SU-DHL-6 (cell line): Measurements from ENCODE around the gene DCUN1D2.

ENCODE experiments used
- H2AFZ ChIP-seq: fragments of 200-600 bp; sonication (generic); 2 replicates; pipeline ENCODE4 v1.6.1; 2014; ENCODE audit warnings: low read depth, mild to moderate bottlenecking, moderate library complexity, mixed read lengths, antibody characterized with exemption, low read length; ENCODE audit not compliant: severe bottlenecking
- H3F3A ChIP-seq: fragments of 200-600 bp; shearing (Covaris generic); 2 replicates; pipeline ENCODE4 v1.6.0; 2016; ENCODE audit warnings: antibody characterized with exemption, mild to moderate bottlenecking; ENCODE audit not compliant: insufficient read depth
- H3K27ac ChIP-seq: fragments of 200-600 bp; sonication (generic); 2 replicates; pipeline ENCODE4 v1.5.1; 2016; ENCODE audit warnings: low read depth, mild to moderate bottlenecking, low read length, moderate library complexity, mixed read lengths
- H3K27me3 ChIP-seq: fragments of 200-600 bp; sonication (generic), shearing (Covaris generic); 2 replicates; pipeline ENCODE4 v1.6.0; 2014; ENCODE audit warnings: mild to moderate bottlenecking, low read length
- H3K36me3 ChIP-seq: fragments of 200-600 bp; sonication (generic); 2 replicates; pipeline ENCODE4 v1.6.1; 2014; ENCODE audit warnings: mild to moderate bottlenecking, low read length, mixed read lengths
- H3K4me2 ChIP-seq: fragments of 300-600, 200-600 bp; shearing (Covaris generic), sonication (generic); 2 replicates; pipeline ENCODE4 v1.6.0; 2014; ENCODE audit warnings: low read length, low read depth, mild to moderate bottlenecking; ENCODE audit not compliant: poor library complexity, severe bottlenecking
- H3K4me3 ChIP-seq: fragments of 200-600 bp; sonication (generic); 2 replicates; pipeline ENCODE4 v1.5.1; 2014; ENCODE audit warnings: antibody characterized with exemption, low read length, mild to moderate bottlenecking, mixed read lengths; ENCODE audit not compliant: insufficient read depth, poor library complexity, severe bottlenecking
- H3K79me2 ChIP-seq: fragments of 200-600 bp; sonication (generic); 2 replicates; pipeline ENCODE4 v1.6.1; 2014; ENCODE audit warnings: mild to moderate bottlenecking, low read length, moderate library complexity; ENCODE audit not compliant: insufficient read depth
- H3K9ac ChIP-seq: fragments of 200-600 bp; sonication (generic); 2 replicates; pipeline ENCODE4 v1.7.0; 2014; ENCODE audit warnings: mild to moderate bottlenecking, low read length
- H3K9me2 ChIP-seq: fragments of 200-600 bp; sonication (generic); replicated peaks from 2 replicates; pipeline ENCODE4 v1.6.1; 2014; ENCODE audit warnings: low read length; ENCODE audit not compliant: insufficient read depth
- H3K9me3 ChIP-seq: fragments of 200-600 bp; sonication (generic); 2 replicates; pipeline ENCODE4 v1.6.1; 2014; ENCODE audit warnings: low read length, mixed read lengths; ENCODE audit not compliant: insufficient read depth
- H4K20me1 ChIP-seq: fragments of 200-600 bp; sonication (generic); 2 replicates; pipeline ENCODE4 v1.6.1; 2014; ENCODE audit warnings: low read depth, mild to moderate bottlenecking, antibody characterized with exemption, low read length, moderate library complexity, mixed read lengths
- CTCF ChIP-seq: fragments of 200-600 bp; sonication (generic); IDR thresholded peaks from one replicate; pipeline ENCODE4 v1.5.1; 2017; ENCODE audit warnings: antibody characterized with exemption, mild to moderate bottlenecking, low read length, moderate library complexity; ENCODE audit not compliant: insufficient read depth, poor library complexity, severe bottlenecking
- EZH2phosphoT487 ChIP-seq: fragments of 200-600 bp; sonication (generic), shearing (Covaris generic); conservative IDR thresholded peaks from 2 replicates; pipeline ENCODE4 v1.6.1; 2018; ENCODE audit warnings: mild to moderate bottlenecking, antibody characterized with exemption, low read length, moderate library complexity, mixed read lengths

DCUN1D2 gene

GRCh38 chr13:113538689-113539058, 48.2 kb upstream of the DCUN1D2 start:
- no peaks in the 10 kb centered on the region for H3K27me3 ChIP-seq
- no peaks in the 10 kb centered on the region for H3F3A ChIP-seq
- H3K9ac ChIP-seq, result no peak overlapping the region
- H4K20me1 ChIP-seq, result no peaks in the 10 kb centered on the region
- H3K4me2 ChIP-seq, result no peak overlapping the region
- no peak overlapping the region for H3K4me3 ChIP-seq
- H3K79me2 ChIP-seq, result no peaks in the 10 kb centered on the region
- no peaks in the 10 kb centered on the region for H3K9me2 ChIP-seq
- H3K27ac ChIP-seq, result no peak overlapping the region
- TF ChIP-seq EZH2phosphoT487 (no peak), CTCF (no peak)
- no peak overlapping the region for H2AFZ ChIP-seq
- H3K9me3 ChIP-seq, result no peaks in the 10 kb centered on the region
- no peaks in the 10 kb centered on the region for H3K36me3 ChIP-seq

DNA sequence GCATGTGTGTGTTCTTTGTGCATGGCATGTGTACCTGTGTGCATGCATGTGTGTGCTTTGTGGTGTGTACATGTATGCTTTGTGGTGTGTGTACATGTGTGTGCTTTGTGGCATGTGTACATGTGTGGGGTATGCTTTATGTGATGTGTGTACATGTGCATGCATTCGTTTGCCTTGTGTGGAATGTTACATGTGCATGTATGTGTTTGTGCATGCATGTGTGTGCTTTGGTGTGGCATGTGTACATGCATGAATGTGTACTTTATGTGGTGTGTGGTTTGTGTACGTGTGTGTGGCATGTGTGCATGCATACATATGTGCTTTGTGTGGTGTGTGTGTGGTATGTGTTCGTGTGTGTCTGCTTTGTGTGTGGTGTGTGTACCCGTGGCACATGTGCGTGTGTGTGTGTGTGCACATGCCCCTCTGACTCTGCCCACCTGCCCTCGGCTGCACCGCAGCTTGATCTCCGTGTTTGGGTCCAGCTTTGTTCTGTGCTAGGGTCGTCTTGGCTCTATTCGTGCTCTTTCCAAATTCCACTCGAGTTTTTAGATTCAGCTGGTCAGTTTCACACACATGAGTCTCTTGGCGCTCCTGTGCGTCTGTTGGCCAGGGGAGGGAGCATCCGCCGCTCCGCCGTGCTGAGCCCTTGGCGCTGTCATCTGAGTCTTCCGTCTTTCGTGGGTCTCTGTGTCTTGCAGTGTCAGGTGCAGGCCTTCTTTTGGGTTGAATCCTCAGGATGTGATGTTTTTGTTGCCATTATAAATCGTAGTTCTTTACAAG, 47.6 kb upstream of the DCUN1D2 start:
- no peak overlapping the region for H3K4me3 ChIP-seq
- H3K27ac ChIP-seq, result no peak overlapping the region
- no peak for TF ChIP-seq EZH2phosphoT487
- TF ChIP-seq CTCF, result no peak
- H3K9me3 ChIP-seq, result no peaks in the 10 kb centered on the region
- no peaks in the 10 kb centered on the region for H3K9me2 ChIP-seq
- no peaks in the 10 kb centered on the region for H4K20me1 ChIP-seq
- H3K4me2 ChIP-seq, result no peak overlapping the region
- H3F3A ChIP-seq, result no peaks in the 10 kb centered on the region
- no peaks in the 10 kb centered on the region for H3K27me3 ChIP-seq
- no peaks in the 10 kb centered on the region for H3K79me2 ChIP-seq
- no peak overlapping the region for H3K9ac ChIP-seq
- no peak overlapping the region for H2AFZ ChIP-seq
- H3K36me3 ChIP-seq, result no peaks in the 10 kb centered on the region

DNA sequence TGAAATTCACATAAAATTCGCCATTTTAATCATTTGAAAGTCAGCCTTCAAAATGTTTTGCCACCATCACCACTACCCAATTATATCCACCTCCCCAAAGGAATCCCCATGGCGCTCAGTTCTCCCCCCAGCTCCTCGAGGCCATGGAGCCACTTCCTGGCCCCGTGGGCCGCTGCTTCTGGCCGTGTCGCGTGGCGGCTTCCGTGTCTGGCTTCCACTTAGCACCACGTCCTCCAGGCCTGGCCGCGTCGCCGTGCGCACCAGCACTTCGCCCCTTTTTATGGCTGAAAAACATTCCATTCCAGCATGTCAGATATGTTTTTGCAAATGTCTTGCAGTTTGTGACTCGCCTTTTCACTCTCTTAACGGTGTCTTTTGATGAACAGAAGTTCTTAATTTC, 46.7 kb upstream of the DCUN1D2 start:
- H3K27me3 ChIP-seq, result no peaks in the 10 kb centered on the region
- H3K4me3 ChIP-seq, result no peak overlapping the region
- no peak overlapping the region for H3K9ac ChIP-seq
- no peaks in the 10 kb centered on the region for H4K20me1 ChIP-seq
- H2AFZ ChIP-seq, result no peak overlapping the region
- H3K4me2 ChIP-seq, result no peak overlapping the region
- H3K79me2 ChIP-seq, result no peaks in the 10 kb centered on the region
- no peak for TF ChIP-seq EZH2phosphoT487
- TF ChIP-seq CTCF, result no peak
- no peaks in the 10 kb centered on the region for H3K36me3 ChIP-seq
- no peaks in the 10 kb centered on the region for H3K9me2 ChIP-seq
- H3K9me3 ChIP-seq, result no peaks in the 10 kb centered on the region
- no peak overlapping the region for H3K27ac ChIP-seq
- H3F3A ChIP-seq, result no peaks in the 10 kb centered on the region
